Measurements from ENCODE around the gene RASGEF1C. TPM values are rescaled to one million over a fixed set of nuclear protein-coding genes. Genes with fewer than 3 reads are reported as not detected.

RASGEF1C gene
- polyA plus RNA-seq, 3 donors = not detected

- H3K9me3 Mint-ChIP-seq = peaks cover 0 to 17% (median 12%) of the 10 kb centered on the region in 7 donors
- DNase-seq = no peak
- H3K4me1 ChIP-seq (ENCODE audit: control insufficient read depth in 1 of 2, insufficient read depth in 2 of 2, low read length in 2 of 2) = peaks cover 12 to 13% of the 10 kb centered on the region in 2 donors
- intact Hi-C loops (cut with micrococcal nuclease) = no loop called here
- H3K4me1 Mint-ChIP-seq = peaks cover 26% of the 10 kb centered on the region
- H3K27ac ChIP-seq (ENCODE audit: low read depth in 1 of 2, low read length in 2 of 2) = no peak overlapping the region
- no peak for TF ChIP-seq CTCF (IDR thresholded peaks at IDR 0.05)
- no peaks in the 10 kb centered on the region for H3K36me3 ChIP-seq (replicated peaks in 1 of 2; ENCODE audit: control insufficient read depth in 1 of 2, insufficient read depth in 2 of 2, low read length in 2 of 2)
- H3K4me3 Mint-ChIP-seq = no peak overlapping the region
- H3K9me3 ChIP-seq (replicated peaks in 1 of 2; ENCODE audit: control insufficient read depth in 1 of 2, insufficient read depth in 1 of 2, low read length in 2 of 2) = peaks cover 7 to 9% of the 10 kb centered on the region in 2 donors
- H3K27me3 Mint-ChIP-seq (ENCODE audit: low read depth in 3 of 3) = peaks cover 16 to 29% (median 16%) of the 10 kb centered on the region in 3 donors
- H3K27ac Mint-ChIP-seq = no peak overlapping the region
- H3K27me3 ChIP-seq (ENCODE audit: control insufficient read depth in 2 of 2, insufficient read depth in 2 of 2, low read length in 2 of 2) = peaks cover 2 to 13% of the 10 kb centered on the region in 2 donors
- H4K20me1 ChIP-seq (ENCODE audit: insufficient read depth, low read length) = no peaks in the 10 kb centered on the region
- no peak overlapping the region for H3K9ac ChIP-seq (ENCODE audit: insufficient read depth, low read length, poor library complexity, severe bottlenecking)
- H3K4me3 ChIP-seq (replicated peaks in 1 of 3; ENCODE audit: low read depth in 2 of 3, low read length in 3 of 3) = no peak overlapping the region
- H3K79me2 ChIP-seq (ENCODE audit: insufficient read depth, low read length) = no peaks in the 10 kb centered on the region
- H3K4me2 ChIP-seq (replicated peaks; ENCODE audit: extremely low read depth, low read length, poor library complexity, severe bottlenecking) = no peak overlapping the region
- peaks cover 0 to 11% of the 10 kb centered on the region in 2 donors for H3K36me3 Mint-ChIP-seq
- WGBS (ENCODE audit: insufficient coverage) = 99% methylated on average over 9 of the region's 10 CpGs
- no peak overlapping the region for H2AFZ ChIP-seq (ENCODE audit: insufficient read depth, low read depth, low read length, poor library complexity, severe bottlenecking)
Observed at GRCh38 chr5:180083529-180084060, 125.4 kb downstream of the RASGEF1C start.

GRCh38 chr5:180082633-180083420 lies 126.2 kb downstream of the RASGEF1C start:
- Histone ChIP-seq H3K9ac (ENCODE audit: insufficient read depth, low read length, poor library complexity, severe bottlenecking) (no peak overlapping the region), H3K27ac (ENCODE audit: low read depth in 1 of 2, low read length in 2 of 2) (no peak overlapping the region), H4K20me1 (ENCODE audit: insufficient read depth, low read length) (no peaks in the 10 kb centered on the region), H3K4me2 (replicated peaks; ENCODE audit: extremely low read depth, low read length, poor library complexity, severe bottlenecking) (no peak overlapping the region), H2AFZ (ENCODE audit: insufficient read depth, low read depth, low read length, poor library complexity, severe bottlenecking) (no peak overlapping the region), H3K36me3 (replicated peaks in 1 of 2; ENCODE audit: control insufficient read depth in 1 of 2, insufficient read depth in 2 of 2, low read length in 2 of 2) (no peaks in the 10 kb centered on the region), H3K27me3 (ENCODE audit: control insufficient read depth in 2 of 2, insufficient read depth in 2 of 2, low read length in 2 of 2) (peaks cover 2 to 13% of the 10 kb centered on the region in 2 donors), H3K9me3 (replicated peaks in 1 of 2; ENCODE audit: control insufficient read depth in 1 of 2, insufficient read depth in 1 of 2, low read length in 2 of 2) (peaks cover 7 to 9% of the 10 kb centered on the region in 2 donors), H3K4me3 (replicated peaks in 1 of 3; ENCODE audit: low read depth in 2 of 3, low read length in 3 of 3) (no peak overlapping the region), H3K79me2 (ENCODE audit: insufficient read depth, low read length) (no peaks in the 10 kb centered on the region), H3K4me1 (ENCODE audit: control insufficient read depth in 1 of 2, insufficient read depth in 2 of 2, low read length in 2 of 2) (peaks cover 12 to 13% of the 10 kb centered on the region in 2 donors)
- Mint-ChIP-seq H3K4me1 (peaks cover 26% of the 10 kb centered on the region), H3K4me3 (no peak overlapping the region), H3K36me3 (peaks cover 0 to 11% of the 10 kb centered on the region in 2 donors), H3K27ac (peak overlapping the region in 1 of 7 donors; percentile 36), H3K9me3 (peaks cover 0 to 17% (median 12%) of the 10 kb centered on the region in 7 donors), H3K27me3 (ENCODE audit: low read depth in 3 of 3) (peaks cover 14 to 29% (median 16%) of the 10 kb centered on the region in 3 donors)
- 94% methylated on average over 12 of the region's 17 CpGs for WGBS (ENCODE audit: insufficient coverage)
- TF ChIP-seq CTCF (IDR thresholded peaks at IDR 0.05) = no peak
- DNase-seq = no peak
- intact Hi-C loops (cut with micrococcal nuclease) = no loop called here
